Fibroblast of the conjunctiva (primary cell): Measurements from ENCODE around the gene OR4D5.

ENCODE experiments used
- DNase-seq: peaks from one replicate; pipeline ENCODE4 v3.0.0-alpha.2; 2010; ENCODE audit warnings: low read depth

The OR4D5 gene

GRCh38 chr11:123939317-123939716, at the start of gene OR4D5:
Gene OR4D5, plus strand, starts transcription at chr11:123939617. Its CDS starts 0 bp downstream, at chr11:123939617.
- no peak for DNase-seq

- no peak for DNase-seq
Measured at GRCh38 chr11:123892031-123892430, 47.4 kb upstream of the OR4D5 start.

GRCh38 chr11:123899792-123900191, 39.6 kb upstream of the OR4D5 start:
- DNase-seq: no peak

- no peak for DNase-seq
Measured at GRCh38 chr11:123901867-123902266, 37.5 kb upstream of the OR4D5 start, which contains the start of gene OR8D4. Gene OR8D4, plus strand, starts transcription at chr11:123902167. Its CDS starts 4,265 bp downstream, at chr11:123906432.

- DNase-seq: no peak
Measured at GRCh38 chr11:123903932-123904331, 35.5 kb upstream of the OR4D5 start.

GRCh38 chr11:123904932-123905331, 34.5 kb upstream of the OR4D5 start:
- DNase-seq: no peak

GRCh38 chr11:123905826-123906225, 33.6 kb upstream of the OR4D5 start:
- no peak for DNase-seq

- no peak for DNase-seq
Measured at GRCh38 chr11:123920943-123921342, 18.5 kb upstream of the OR4D5 start.

GRCh38 chr11:123924027-123924426, 15.4 kb upstream of the OR4D5 start:
- DNase-seq: no peak

- DNase-seq: no peak
Measured at GRCh38 chr11:123942413-123942812, 3.0 kb downstream of the OR4D5 start.

GRCh38 chr11:123943738-123944137, 4.3 kb downstream of the OR4D5 start, which contains the start of gene OR6T1:
Gene OR6T1, minus strand, starts transcription at chr11:123943838. Its CDS starts 0 bp downstream, at chr11:123943838.
- no peak for DNase-seq

- no peak for DNase-seq
Measured at GRCh38 chr11:123945132-123945531, 5.7 kb downstream of the OR4D5 start.

GRCh38 chr11:123956752-123957151, 17.3 kb downstream of the OR4D5 start:
- no peak for DNase-seq

- DNase-seq: peak; percentile 20
Measured at GRCh38 chr11:123973816-123974215, 34.4 kb downstream of the OR4D5 start.

GRCh38 chr11:123976770-123977560, 37.5 kb downstream of the OR4D5 start:
- DNase-seq: no peak

- no peak for DNase-seq
Measured at GRCh38 chr11:123977731-123978347, 38.4 kb downstream of the OR4D5 start, which contains the start of gene OR10S1. Gene OR10S1, minus strand, starts transcription at chr11:123977781. Its CDS starts 117 bp downstream, at chr11:123977664.

GRCh38 chr11:123979311-123979710, 39.9 kb downstream of the OR4D5 start:
- no peak for DNase-seq
